Measurements from ENCODE around the gene RPL18. TPM values are rescaled to one million over a fixed set of nuclear protein-coding genes. Genes with fewer than 3 reads are reported as not detected.

The RPL18 gene
- total and polyA plus RNA-seq, 9 of the 15 experiments (the other 6 are each of a cell fraction or from before 2014, with no cell fraction given): 312 to 2,635 (median 1,653) TPM

DNA sequence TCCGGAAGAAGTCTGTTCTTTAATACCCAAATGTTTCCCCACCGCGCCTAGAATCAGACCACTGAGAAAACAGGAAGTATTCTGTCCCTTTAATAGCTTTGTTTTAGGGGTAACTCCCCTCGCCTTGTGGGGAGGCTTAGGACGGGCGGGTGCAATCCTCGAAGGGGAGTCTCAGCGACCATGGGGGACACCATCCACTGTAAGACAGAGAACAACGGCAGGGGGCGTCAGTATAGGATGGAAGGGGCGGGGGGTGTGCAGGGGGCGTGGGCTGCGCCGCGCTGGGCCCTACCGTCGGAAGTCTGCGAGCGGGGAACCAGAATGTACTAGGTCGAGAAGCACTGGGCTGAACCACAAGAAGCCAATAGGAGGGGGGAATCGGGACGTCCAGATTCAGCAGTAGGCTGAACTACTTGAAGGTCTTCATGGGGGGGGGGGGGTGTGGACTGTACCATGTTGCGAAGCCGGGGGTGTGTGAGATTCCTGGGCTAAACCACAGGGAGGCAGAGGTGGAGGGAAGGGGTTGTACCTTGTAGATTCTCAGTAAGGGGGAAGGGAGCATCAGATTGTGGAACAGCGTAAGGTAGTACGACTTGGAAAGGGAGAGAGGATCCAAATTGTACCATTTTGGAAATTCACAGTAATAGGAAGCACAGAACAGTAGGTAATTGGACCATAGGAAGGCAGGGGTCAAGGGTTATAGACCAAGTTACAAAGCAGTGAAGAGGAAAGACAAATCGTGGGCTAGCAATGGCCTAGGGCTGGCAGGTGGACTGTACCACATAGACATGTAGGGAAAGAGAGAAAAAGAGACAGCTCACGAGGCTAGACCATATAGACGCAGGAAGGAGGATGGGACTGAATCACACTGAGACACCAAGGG lies 19.2 kb upstream of the RPL18 start (continued):
- TF ChIP-seq, protein P1, sequence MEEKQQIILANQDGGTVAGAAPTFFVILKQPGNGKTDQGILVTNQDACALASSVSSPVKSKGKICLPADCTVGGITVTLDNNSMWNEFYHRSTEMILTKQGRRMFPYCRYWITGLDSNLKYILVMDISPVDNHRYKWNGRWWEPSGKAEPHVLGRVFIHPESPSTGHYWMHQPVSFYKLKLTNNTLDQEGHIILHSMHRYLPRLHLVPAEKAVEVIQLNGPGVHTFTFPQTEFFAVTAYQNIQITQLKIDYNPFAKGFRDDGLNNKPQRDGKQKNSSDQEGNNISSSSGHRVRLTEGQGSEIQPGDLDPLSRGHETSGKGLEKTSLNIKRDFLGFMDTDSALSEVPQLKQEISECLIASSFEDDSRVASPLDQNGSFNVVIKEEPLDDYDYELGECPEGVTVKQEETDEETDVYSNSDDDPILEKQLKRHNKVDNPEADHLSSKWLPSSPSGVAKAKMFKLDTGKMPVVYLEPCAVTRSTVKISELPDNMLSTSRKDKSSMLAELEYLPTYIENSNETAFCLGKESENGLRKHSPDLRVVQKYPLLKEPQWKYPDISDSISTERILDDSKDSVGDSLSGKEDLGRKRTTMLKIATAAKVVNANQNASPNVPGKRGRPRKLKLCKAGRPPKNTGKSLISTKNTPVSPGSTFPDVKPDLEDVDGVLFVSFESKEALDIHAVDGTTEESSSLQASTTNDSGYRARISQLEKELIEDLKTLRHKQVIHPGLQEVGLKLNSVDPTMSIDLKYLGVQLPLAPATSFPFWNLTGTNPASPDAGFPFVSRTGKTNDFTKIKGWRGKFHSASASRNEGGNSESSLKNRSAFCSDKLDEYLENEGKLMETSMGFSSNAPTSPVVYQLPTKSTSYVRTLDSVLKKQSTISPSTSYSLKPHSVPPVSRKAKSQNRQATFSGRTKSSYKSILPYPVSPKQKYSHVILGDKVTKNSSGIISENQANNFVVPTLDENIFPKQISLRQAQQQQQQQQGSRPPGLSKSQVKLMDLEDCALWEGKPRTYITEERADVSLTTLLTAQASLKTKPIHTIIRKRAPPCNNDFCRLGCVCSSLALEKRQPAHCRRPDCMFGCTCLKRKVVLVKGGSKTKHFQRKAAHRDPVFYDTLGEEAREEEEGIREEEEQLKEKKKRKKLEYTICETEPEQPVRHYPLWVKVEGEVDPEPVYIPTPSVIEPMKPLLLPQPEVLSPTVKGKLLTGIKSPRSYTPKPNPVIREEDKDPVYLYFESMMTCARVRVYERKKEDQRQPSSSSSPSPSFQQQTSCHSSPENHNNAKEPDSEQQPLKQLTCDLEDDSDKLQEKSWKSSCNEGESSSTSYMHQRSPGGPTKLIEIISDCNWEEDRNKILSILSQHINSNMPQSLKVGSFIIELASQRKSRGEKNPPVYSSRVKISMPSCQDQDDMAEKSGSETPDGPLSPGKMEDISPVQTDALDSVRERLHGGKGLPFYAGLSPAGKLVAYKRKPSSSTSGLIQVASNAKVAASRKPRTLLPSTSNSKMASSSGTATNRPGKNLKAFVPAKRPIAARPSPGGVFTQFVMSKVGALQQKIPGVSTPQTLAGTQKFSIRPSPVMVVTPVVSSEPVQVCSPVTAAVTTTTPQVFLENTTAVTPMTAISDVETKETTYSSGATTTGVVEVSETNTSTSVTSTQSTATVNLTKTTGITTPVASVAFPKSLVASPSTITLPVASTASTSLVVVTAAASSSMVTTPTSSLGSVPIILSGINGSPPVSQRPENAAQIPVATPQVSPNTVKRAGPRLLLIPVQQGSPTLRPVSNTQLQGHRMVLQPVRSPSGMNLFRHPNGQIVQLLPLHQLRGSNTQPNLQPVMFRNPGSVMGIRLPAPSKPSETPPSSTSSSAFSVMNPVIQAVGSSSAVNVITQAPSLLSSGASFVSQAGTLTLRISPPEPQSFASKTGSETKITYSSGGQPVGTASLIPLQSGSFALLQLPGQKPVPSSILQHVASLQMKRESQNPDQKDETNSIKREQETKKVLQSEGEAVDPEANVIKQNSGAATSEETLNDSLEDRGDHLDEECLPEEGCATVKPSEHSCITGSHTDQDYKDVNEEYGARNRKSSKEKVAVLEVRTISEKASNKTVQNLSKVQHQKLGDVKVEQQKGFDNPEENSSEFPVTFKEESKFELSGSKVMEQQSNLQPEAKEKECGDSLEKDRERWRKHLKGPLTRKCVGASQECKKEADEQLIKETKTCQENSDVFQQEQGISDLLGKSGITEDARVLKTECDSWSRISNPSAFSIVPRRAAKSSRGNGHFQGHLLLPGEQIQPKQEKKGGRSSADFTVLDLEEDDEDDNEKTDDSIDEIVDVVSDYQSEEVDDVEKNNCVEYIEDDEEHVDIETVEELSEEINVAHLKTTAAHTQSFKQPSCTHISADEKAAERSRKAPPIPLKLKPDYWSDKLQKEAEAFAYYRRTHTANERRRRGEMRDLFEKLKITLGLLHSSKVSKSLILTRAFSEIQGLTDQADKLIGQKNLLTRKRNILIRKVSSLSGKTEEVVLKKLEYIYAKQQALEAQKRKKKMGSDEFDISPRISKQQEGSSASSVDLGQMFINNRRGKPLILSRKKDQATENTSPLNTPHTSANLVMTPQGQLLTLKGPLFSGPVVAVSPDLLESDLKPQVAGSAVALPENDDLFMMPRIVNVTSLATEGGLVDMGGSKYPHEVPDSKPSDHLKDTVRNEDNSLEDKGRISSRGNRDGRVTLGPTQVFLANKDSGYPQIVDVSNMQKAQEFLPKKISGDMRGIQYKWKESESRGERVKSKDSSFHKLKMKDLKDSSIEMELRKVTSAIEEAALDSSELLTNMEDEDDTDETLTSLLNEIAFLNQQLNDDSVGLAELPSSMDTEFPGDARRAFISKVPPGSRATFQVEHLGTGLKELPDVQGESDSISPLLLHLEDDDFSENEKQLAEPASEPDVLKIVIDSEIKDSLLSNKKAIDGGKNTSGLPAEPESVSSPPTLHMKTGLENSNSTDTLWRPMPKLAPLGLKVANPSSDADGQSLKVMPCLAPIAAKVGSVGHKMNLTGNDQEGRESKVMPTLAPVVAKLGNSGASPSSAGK (IDR thresholded peaks at IDR 0.05): no peak
- TF ChIP-seq MECOM (CRISPR knock-in tag; IDR thresholded peaks at IDR 0.05): no peak
- no peak for TF ChIP-seq HDAC3 (IDR thresholded peaks at IDR 0.05; ENCODE audit: borderline replicate concordance, partially characterized antibody)
- 0 out of 2 replicates have a peak, but pooled peaks have one; percentile 24 for TF ChIP-seq ZNF384 (IDR thresholded peaks at IDR 0.05; ENCODE audit: low read depth, low read length)
- TF ChIP-seq, protein P2, sequence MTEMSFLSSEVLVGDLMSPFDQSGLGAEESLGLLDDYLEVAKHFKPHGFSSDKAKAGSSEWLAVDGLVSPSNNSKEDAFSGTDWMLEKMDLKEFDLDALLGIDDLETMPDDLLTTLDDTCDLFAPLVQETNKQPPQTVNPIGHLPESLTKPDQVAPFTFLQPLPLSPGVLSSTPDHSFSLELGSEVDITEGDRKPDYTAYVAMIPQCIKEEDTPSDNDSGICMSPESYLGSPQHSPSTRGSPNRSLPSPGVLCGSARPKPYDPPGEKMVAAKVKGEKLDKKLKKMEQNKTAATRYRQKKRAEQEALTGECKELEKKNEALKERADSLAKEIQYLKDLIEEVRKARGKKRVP (CRISPR knock-in tag; IDR thresholded peaks at IDR 0.05): no peak
- TF ChIP-seq RAD21 (CRISPR knock-in tag; conservative IDR thresholded peaks at IDR 0.05 in 1 of 2, IDR thresholded peaks at IDR 0.05 in 1 of 2): no peak
- no peak for TF ChIP-seq RFX1 (IDR thresholded peaks at IDR 0.05)
- no peak for TF ChIP-seq SLC30A9 (CRISPR knock-in tag; IDR thresholded peaks at IDR 0.05)
- TF ChIP-seq KLF1 (tag; IDR thresholded peaks at IDR 0.05): no peak
- no peak for TF ChIP-seq SOX6 (IDR thresholded peaks at IDR 0.05)
- no peak for TF ChIP-seq RBM22 (IDR thresholded peaks at IDR 0.05; ENCODE audit: low read depth, low read length, poor library complexity, severe bottlenecking)
- peak; percentile 76 for TF ChIP-seq NFIC (IDR thresholded peaks at IDR 0.05)
- TF ChIP-seq, protein P3, sequence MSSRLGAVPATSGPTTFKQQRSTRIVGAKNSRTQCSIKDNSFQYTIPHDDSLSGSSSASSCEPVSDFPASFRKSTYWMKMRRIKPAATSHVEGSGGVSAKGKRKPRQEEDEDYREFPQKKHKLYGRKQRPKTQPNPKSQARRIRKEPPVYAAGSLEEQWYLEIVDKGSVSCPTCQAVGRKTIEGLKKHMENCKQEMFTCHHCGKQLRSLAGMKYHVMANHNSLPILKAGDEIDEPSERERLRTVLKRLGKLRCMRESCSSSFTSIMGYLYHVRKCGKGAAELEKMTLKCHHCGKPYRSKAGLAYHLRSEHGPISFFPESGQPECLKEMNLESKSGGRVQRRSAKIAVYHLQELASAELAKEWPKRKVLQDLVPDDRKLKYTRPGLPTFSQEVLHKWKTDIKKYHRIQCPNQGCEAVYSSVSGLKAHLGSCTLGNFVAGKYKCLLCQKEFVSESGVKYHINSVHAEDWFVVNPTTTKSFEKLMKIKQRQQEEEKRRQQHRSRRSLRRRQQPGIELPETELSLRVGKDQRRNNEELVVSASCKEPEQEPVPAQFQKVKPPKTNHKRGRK (tag; IDR thresholded peaks at IDR 0.05): peak; percentile 44; the same call in 1 of the 2 replicates

Measured in K562 (cell line).